Activated CD8-positive, alpha-beta T cell treated with anti-CD3 and anti-CD28 coated beads, Interleukin-2, amount 10 ng/mL, durations not matched to agents 7 days and 5 days (primary cell): ENCODE measurements around the gene GIGYF2. TPM values are rescaled to one million over a fixed set of nuclear protein-coding genes. Genes with fewer than 3 reads are reported as not detected.

Experiments
- ATAC-seq: fragments of 150-1000 bp; cut with Tn5 transposase; one replicate; pipeline ENCODE4 v1.10.0; 2021; ENCODE audit warnings: moderate library complexity
- CTCF ChIA-PET: fragments of 350-600 bp; sonication (Branson Sonifier 250); formaldehyde crosslinking; loops from one replicate; lab custom pipeline; 2021; ENCODE audit warnings: antibody characterized with exemption; lab: Charles Lee
- POLR2A ChIA-PET: fragments of 350-600 bp; sonication (Branson Sonifier 250); formaldehyde crosslinking; loops from one replicate; lab custom pipeline; 2021; ENCODE audit warnings: antibody characterized with exemption; lab: Charles Lee
- DNase-seq: peaks from one replicate; pipeline ENCODE4 v3.0.0-alpha.2; 2020
- H3K27ac Mint-ChIP-seq: one replicate; pipeline ENCODE4 v1.8.0; 2021; ENCODE audit warnings: mild to moderate bottlenecking, mixed read lengths
- H3K27me3 Mint-ChIP-seq: one replicate; pipeline ENCODE4 v1.8.0; 2021; ENCODE audit warnings: low read depth, mixed read lengths
- H3K36me3 Mint-ChIP-seq: one replicate; pipeline ENCODE4 v1.8.0; 2021; ENCODE audit warnings: low read depth, mixed read lengths
- H3K4me1 Mint-ChIP-seq: one replicate; pipeline ENCODE4 v1.8.0; 2021; ENCODE audit warnings: low read depth, mixed read lengths
- H3K4me3 Mint-ChIP-seq: one replicate; pipeline ENCODE4 v1.8.0; 2021; ENCODE audit warnings: mild to moderate bottlenecking, mixed read lengths
- H3K9me3 Mint-ChIP-seq: one replicate; pipeline ENCODE4 v1.8.0; 2022; ENCODE audit warnings: mixed read lengths; ENCODE audit not compliant: insufficient read depth
- total RNA-seq, 2 experiments: library from RNA; stranded (reverse); gene quantifications; one replicate each; pipeline ENCODE4 v1.2.3, GENCODE V29; 2021

Gene GIGYF2
- total RNA-seq, 2 experiments from 2014 or later = 59.3 to 61.7 TPM

- no peak for DNase-seq
- Mint-ChIP-seq H3K36me3 (no peaks in the 10 kb centered on the region), H3K27ac (no peak overlapping the region), H3K4me3 (no peak overlapping the region), H3K27me3 (peaks cover 7% of the 10 kb centered on the region), H3K9me3 (no peaks in the 10 kb centered on the region), H3K4me1 (peaks cover 8% of the 10 kb centered on the region)
- ChIA-PET CTCF (no interaction called here), POLR2A (no interaction called here)
- ATAC-seq = no peak
Observed at GRCh38 chr2:232871418-232871834, 174.3 kb downstream of the GIGYF2 start.

GRCh38 chr2:232871835-232872736 is 175.0 kb downstream of the GIGYF2 start:
- DNase-seq (no peak), ATAC-seq (no peak)
- Mint-ChIP-seq H3K27ac (no peak overlapping the region), H3K36me3 (no peaks in the 10 kb centered on the region), H3K4me1 (peaks cover 8% of the 10 kb centered on the region), H3K9me3 (no peaks in the 10 kb centered on the region), H3K4me3 (no peak overlapping the region), H3K27me3 (peaks cover 7% of the 10 kb centered on the region)
- CTCF ChIA-PET = no interaction called here
- POLR2A ChIA-PET = no interaction called here

DNA sequence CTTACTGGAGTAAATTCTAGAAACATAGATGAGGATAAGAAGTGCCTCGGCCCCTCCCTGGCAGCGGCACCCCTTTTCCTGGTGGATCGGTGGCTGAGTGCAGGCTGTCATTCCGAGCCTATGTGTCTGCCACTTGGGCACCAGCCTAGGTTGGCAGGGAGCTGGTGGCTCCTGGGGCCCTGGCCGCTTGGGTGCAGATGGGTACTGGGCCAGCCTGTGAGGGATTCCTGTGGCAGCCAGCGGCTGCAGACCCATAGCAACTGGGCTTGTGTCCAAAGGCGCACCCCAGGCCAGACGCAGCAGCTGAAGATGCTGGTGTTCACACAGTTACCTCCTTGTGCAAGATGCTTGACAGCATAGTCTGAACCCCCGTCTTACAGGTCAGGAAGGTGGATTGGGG is 175.7 kb downstream of the GIGYF2 start:
- ChIA-PET POLR2A (no interaction called here), CTCF (no interaction called here)

GRCh38 chr2:232873292-232873908 is 176.3 kb downstream of the GIGYF2 start:
- DNase-seq = no peak
- Mint-ChIP-seq H3K36me3 (no peaks in the 10 kb centered on the region), H3K4me1 (peaks cover 8% of the 10 kb centered on the region), H3K4me3 (no peak overlapping the region), H3K27ac (no peak overlapping the region), H3K27me3 (peaks cover 11% of the 10 kb centered on the region), H3K9me3 (no peaks in the 10 kb centered on the region)
- ChIA-PET CTCF (interaction anchor here (0.6 kb wide), 1 partner anchor 181 kb away, joined by 3 read pairs; no protein-coding TSS in a partner anchor), POLR2A (no interaction called here)
- no peak for ATAC-seq

More for the DNA sequence above, 175.7 kb downstream of the GIGYF2 start:
- ATAC-seq (no peak), DNase-seq (no peak)
- H3K36me3 Mint-ChIP-seq = no peaks in the 10 kb centered on the region
- H3K27me3 Mint-ChIP-seq = peaks cover 11% of the 10 kb centered on the region
- H3K4me1 Mint-ChIP-seq = peaks cover 8% of the 10 kb centered on the region
- no peak overlapping the region for H3K4me3 Mint-ChIP-seq
- H3K9me3 Mint-ChIP-seq = no peaks in the 10 kb centered on the region
- H3K27ac Mint-ChIP-seq = no peak overlapping the region

DNA sequence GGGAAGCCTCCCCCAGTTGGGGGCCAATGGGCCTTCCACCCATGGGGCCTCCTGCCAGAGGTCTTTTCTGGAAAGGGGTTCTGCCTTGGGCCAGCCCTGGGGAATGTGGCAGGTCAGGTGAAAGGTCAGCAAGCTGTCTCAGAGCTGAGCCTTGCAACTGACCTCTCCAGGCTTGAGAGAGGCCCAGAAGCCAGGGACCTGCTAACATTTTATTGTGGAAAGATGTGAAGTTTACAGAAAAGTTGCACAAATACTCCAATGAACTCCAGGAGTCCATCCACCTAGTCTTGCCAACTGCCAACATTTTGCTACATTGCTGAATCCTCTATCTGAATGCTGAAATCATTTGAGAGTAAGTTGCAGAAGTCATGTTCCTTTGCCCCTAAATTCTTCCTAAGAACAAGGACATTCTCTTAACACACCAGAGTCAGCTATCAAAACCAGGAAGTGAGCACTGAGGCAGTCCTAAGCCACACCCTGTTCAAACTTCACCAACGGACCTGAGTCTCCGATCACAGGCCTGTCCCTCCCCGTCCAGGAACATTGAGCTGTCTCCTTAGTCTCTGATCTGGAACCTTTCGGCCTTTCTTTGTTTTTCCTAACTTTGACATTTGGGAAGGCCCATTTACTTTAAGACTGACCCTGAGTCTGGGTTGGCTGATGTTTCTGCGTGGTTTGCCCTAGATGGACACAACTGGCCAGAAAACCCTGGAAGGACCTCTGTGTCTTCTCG is 176.9 kb downstream of the GIGYF2 start:
- CTCF ChIA-PET = interaction anchor here (0.6 kb wide), 2 partner anchors 65 to 180 kb away, joined by 3 read pairs; no protein-coding TSS in a partner anchor
- no peak for DNase-seq

GRCh38 chr2:232874677-232875223 is 177.6 kb downstream of the GIGYF2 start:
- Mint-ChIP-seq H3K4me1 (peaks cover 8% of the 10 kb centered on the region), H3K4me3 (peak overlapping the region; percentile 31), H3K27me3 (peaks cover 11% of the 10 kb centered on the region), H3K9me3 (no peaks in the 10 kb centered on the region), H3K36me3 (no peaks in the 10 kb centered on the region), H3K27ac (no peak overlapping the region)
- ChIA-PET POLR2A (interaction anchor here (0.6 to 0.9 kb wide), 2 partner anchors 35 to 93 kb away, joined by 3 read pairs; no protein-coding TSS in a partner anchor), CTCF (interaction anchor here (0.6 kb wide), 1 partner anchor 65 kb away, joined by 3 read pairs; no protein-coding TSS in a partner anchor)
- DNase-seq = no peak
- no peak for ATAC-seq

More for the DNA sequence above, 176.9 kb downstream of the GIGYF2 start:
- peaks cover 8% of the 10 kb centered on the region for H3K4me1 Mint-ChIP-seq
- no peak for ATAC-seq
- H3K9me3 Mint-ChIP-seq = no peaks in the 10 kb centered on the region
- no peak overlapping the region for H3K27ac Mint-ChIP-seq
- no peaks in the 10 kb centered on the region for H3K36me3 Mint-ChIP-seq
- H3K4me3 Mint-ChIP-seq = no peak overlapping the region
- POLR2A ChIA-PET = interaction anchor here (0.6 to 0.9 kb wide), 2 partner anchors 35 to 94 kb away, joined by 3 read pairs; no protein-coding TSS in a partner anchor
- peaks cover 11% of the 10 kb centered on the region for H3K27me3 Mint-ChIP-seq

DNA sequence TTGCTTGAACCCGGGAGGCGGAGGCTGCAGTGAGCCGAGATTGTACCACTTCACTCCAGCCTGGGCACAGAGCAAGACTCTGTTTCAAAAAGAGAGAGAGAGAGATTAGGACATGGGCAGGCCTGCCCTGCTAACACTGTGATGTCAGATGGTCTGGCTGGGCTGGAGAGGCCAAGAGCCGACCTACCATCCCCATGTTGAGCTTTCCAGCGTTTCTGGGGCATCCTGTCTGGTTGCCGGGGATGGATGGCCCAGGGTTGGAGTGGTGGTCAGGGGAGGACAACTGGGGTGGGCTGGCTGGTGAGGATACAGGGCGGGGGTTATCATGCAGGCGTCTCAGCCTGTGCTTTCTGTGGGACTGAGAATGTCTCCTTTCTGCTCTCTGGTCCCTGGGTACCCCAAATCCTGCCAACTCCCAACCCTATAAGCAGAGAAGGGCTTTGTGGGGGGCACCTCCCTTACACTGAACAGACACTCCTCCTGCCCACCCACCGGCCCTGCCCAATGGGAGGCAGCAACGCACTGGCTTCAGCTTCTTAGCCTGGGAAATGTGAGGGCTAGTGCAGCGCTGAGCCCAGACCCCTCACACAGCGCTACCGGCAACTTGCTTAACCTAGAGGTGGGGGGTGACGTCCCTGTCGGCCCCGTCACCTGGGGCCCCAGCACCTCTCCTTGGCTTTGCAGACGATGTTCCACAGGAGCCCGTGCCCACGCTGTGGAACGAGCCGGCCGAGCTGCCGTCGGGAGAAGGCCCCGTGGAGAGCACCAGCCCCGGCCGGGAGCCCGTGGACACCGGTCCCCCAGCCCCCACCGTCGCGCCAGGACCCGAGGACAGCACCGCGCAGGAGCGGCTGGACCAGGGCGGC is 178.4 kb downstream of the GIGYF2 start:
- CTCF ChIA-PET = no interaction called here
- Mint-ChIP-seq H3K4me3 (peak overlapping the region; percentile 55), H3K36me3 (no peaks in the 10 kb centered on the region), H3K9me3 (no peaks in the 10 kb centered on the region), H3K4me1 (peaks cover 8% of the 10 kb centered on the region), H3K27me3 (peaks cover 11% of the 10 kb centered on the region), H3K27ac (no peak overlapping the region)
- ATAC-seq = peak; percentile 4
- DNase-seq = no peak
- POLR2A ChIA-PET = interaction anchor here (0.9 kb wide), 1 partner anchor 36 kb away, joined by 3 read pairs; no protein-coding TSS in a partner anchor

DNA sequence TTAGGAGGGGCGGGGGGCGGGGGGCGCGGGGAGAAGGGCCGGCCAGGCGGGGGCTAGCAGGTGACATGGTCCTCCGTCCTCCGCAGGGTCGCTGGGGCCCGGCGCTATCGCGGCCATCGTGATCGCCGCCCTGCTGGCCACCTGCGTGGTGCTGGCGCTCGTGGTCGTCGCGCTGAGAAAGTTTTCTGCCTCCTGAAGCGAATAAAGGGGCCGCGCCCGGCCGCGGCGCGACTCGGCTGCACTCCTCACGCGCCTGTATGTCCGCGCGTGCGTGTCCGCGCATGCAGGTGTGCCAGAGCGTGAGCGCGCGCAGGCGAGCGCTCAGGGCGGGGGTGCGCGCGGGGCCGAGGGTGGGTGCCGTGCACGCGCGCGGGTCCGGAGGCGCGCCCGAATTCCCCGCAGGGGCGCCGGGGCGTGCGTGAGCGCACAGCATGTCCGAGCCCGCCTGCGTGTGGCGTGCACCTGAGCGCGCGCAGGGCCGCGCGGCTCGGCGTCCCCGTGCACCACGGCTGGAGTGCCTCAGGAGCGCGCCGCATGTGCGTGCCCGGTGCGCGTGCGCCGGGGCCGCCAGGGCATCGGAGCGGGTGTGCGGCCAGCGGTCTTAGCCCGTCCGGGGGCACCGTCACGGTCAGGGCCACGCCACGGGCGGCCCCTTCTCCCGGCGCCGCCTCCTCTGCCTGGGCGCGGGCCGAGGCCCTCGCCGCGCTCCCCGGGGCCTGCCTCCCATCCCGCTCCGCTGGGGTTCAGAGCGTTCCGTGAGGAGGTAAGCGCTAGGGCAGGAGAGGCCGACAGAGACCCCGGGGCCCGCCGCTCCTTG is 179.2 kb downstream of the GIGYF2 start:
- CTCF ChIA-PET = no interaction called here
- no peaks in the 10 kb centered on the region for H3K9me3 Mint-ChIP-seq
- no peaks in the 10 kb centered on the region for H3K36me3 Mint-ChIP-seq
- peak; percentile 46 for DNase-seq
- H3K4me1 Mint-ChIP-seq = peaks cover 8% of the 10 kb centered on the region
- H3K27ac Mint-ChIP-seq = no peak overlapping the region
- peaks cover 11% of the 10 kb centered on the region for H3K27me3 Mint-ChIP-seq
- H3K4me3 Mint-ChIP-seq = peak overlapping the region; percentile 67
- POLR2A ChIA-PET = no interaction called here
- peak; percentile 63 for ATAC-seq

- ChIA-PET POLR2A (no interaction called here), CTCF (no interaction called here)
- no peak for ATAC-seq
Observed at GRCh38 chr2:232876978-232877441, 179.9 kb downstream of the GIGYF2 start.

DNA sequence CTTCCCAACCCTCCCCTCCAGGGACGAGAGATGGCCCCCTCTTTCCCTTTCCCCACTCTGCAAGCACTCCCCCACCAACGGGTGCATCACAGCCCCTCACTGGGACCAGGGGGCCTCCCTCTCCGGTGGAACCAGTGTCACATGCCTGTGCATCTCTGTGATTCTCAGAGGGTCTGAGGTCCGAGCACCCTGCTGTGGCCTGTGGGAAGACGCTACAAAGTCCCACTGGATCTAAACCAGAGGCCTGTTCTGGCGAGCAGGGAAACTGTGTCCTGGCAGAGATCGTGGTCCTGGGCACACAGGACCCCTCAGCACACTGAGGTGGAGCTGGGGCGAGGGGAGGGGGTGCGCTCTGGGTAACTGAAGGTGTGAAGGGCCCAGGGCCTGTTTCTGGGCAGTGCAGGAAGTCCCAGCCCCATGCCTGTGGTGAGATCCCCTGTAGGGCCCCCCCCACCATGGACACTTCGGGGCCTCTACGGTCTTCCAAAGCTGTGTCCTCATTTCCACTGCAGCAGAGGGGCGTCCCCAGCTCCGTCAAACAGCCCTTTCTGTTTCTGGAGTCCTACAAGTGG is 180.9 kb downstream of the GIGYF2 start:
- H3K4me1 Mint-ChIP-seq = peaks cover 8% of the 10 kb centered on the region
- H3K9me3 Mint-ChIP-seq = no peaks in the 10 kb centered on the region
- no peak overlapping the region for H3K4me3 Mint-ChIP-seq
- no peak overlapping the region for H3K27ac Mint-ChIP-seq
- ATAC-seq (no peak), DNase-seq (no peak)
- ChIA-PET POLR2A (no interaction called here), CTCF (no interaction called here)
- no peaks in the 10 kb centered on the region for H3K36me3 Mint-ChIP-seq
- peaks cover 11% of the 10 kb centered on the region for H3K27me3 Mint-ChIP-seq

More at GRCh38 chr2:232876978-232877441, 179.9 kb downstream of the GIGYF2 start:
- Mint-ChIP-seq H3K4me3 (peak overlapping the region; percentile 22), H3K9me3 (no peaks in the 10 kb centered on the region), H3K27me3 (peaks cover 11% of the 10 kb centered on the region), H3K27ac (no peak overlapping the region), H3K4me1 (peaks cover 8% of the 10 kb centered on the region), H3K36me3 (no peaks in the 10 kb centered on the region)
- no peak for DNase-seq
